Measurements from ENCODE around the gene DNAAF2.
A peak's percentile ranks its signal among the peaks of the same experiment; 100 is the strongest.

DNA sequence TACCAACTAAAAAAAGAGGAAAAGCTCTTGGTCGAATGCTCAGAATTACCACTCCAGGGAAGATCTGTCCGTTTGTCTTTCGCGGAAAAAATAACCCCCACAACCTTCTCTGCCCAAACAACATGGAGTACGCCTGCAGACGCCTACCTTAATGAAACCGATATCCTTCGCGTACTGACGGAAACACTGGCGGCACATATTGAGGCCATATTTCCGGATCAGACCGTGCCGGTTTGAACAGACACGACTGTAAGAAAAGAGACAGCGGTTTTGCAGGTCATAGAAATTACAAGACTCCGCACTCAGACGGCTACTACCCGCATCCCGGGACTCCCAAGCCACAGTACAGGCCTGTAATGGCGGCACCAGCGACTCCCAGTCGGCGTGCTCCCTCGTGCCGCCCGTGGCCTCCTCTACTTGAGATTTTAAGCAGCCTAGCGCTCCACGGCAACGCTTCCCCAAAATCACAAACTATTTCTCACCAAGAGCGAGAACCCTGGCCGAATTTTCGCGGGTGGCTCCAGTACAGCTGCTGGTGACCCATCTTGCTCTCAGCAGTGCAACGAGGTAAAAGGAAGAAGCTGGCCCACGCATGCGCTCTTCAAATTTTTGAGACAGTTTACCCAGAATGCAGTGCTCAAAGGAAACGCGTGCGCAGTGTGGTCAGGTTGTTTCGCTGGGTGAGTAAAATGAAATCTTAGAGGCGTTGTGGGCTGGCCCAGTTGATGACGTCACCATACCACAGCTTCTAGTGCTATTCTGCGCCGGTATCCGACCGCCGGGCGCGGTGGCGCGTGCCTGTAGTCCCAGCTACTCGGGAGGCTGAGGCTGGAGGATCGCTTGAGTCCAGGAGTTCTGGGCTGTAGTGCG, 49.0 kb downstream of the DNAAF2 start, which contains the start of gene RPS29:
- peak; percentile 98 for TF ChIP-seq POLR2AphosphoS5 (IDR thresholded peaks at IDR 0.05; ENCODE audit: borderline replicate concordance, low read depth, low read length)
- no peak for TF ChIP-seq EZH2 (IDR thresholded peaks at IDR 0.05)
- no peak for TF ChIP-seq FOXP2 (optimal IDR thresholded peaks at IDR 0.05; ENCODE audit: control extremely low read depth, extremely low read length, insufficient read depth)
